SU-DHL-6 (cell line): Measurements from ENCODE around the gene ZFX.

Experiments used
- CTCF ChIP-seq: fragments of 200-600 bp; sonication (generic); IDR thresholded peaks from one replicate; pipeline ENCODE4 v1.5.1; 2017; ENCODE audit warnings: antibody characterized with exemption, mild to moderate bottlenecking, low read length, moderate library complexity; ENCODE audit not compliant: insufficient read depth, poor library complexity, severe bottlenecking
- EZH2phosphoT487 ChIP-seq: fragments of 200-600 bp; sonication (generic), shearing (Covaris generic); conservative IDR thresholded peaks from 2 replicates; pipeline ENCODE4 v1.6.1; 2018; ENCODE audit warnings: mild to moderate bottlenecking, antibody characterized with exemption, low read length, moderate library complexity, mixed read lengths

- TF ChIP-seq CTCF (no peak), EZH2phosphoT487 (no peak)
Measured at GRCh38 chrX:24173115-24173847, 23.8 kb downstream of the ZFX start.
